Right atrium auricular region (tissue), 2 donors: ENCODE data around the gene SH2D2A. TPM values are rescaled to one million over a fixed set of nuclear protein-coding genes. Genes with fewer than 3 reads are reported as not detected.
A peak's percentile ranks its signal among the peaks of the same experiment; 100 is the strongest.

Experiments used
- DNase-seq: peaks from one replicate; pipeline ENCODE4 v3.0.0-alpha.2; 2019; ENCODE audit warnings: low spot score
- H3K27ac ChIP-seq, 2 donors: fragments of 200-600 bp; sonication (generic); 1 replicate in 1 of 2; 2 replicates in 1 of 2; pipeline ENCODE4 v1.5.1; 2016 to 2019
- H3K27me3 ChIP-seq, 2 donors: fragments of 200-600 bp; sonication (generic); one replicate each; pipeline versions ENCODE4 v1.5.1 to v1.6.0; 2017 to 2019
- H3K36me3 ChIP-seq: fragments of 200-600 bp; sonication (generic); one replicate; pipeline ENCODE4 v1.5.1; 2016
- H3K4me1 ChIP-seq, 2 donors: fragments of 200-600 bp; sonication (generic); one replicate each; pipeline versions ENCODE4 v1.5.1 to v1.6.0; 2017 to 2019
- H3K4me3 ChIP-seq, 2 donors: fragments of 200-600 bp; sonication (generic); 1 replicate in 1 of 2; 2 replicates in 1 of 2; pipeline ENCODE4 v1.5.1; 2017 to 2019; ENCODE audit warnings: mild to moderate bottlenecking in 1 of 2, moderate library complexity in 1 of 2
- H3K9me3 ChIP-seq, 2 donors: fragments of 200-600 bp; sonication (generic); one replicate each; pipeline ENCODE4 v1.5.1; 2019
- total RNA-seq, 2 donors: library from RNA; depleted of rRNA; stranded (reverse); fragments of >200 nt; gene quantifications; one replicate each; pipeline ENCODE4 v1.1.0, GENCODE V29; 2016
- TF ChIP-seq, protein P1 (sequence below), 2 donors: fragments of 200-600 bp; sonication (generic); IDR thresholded peaks; one replicate each; pipeline ENCODE4 v1.5.1; 2019; ENCODE audit warnings: antibody characterized with exemption in 2 of 2

The SH2D2A gene
- total RNA-seq, 2 donors from 2014 or later: 0.30 to 0.98 TPM

GRCh38 chr1:156839426-156840109 is 22.9 kb upstream of the SH2D2A start:
- Histone ChIP-seq H3K4me3 (no peak overlapping the region), H3K27me3 (peaks cover 0 to 5% of the 10 kb centered on the region in 2 donors), H3K27ac (no peak overlapping the region), H3K9me3 (no peaks in the 10 kb centered on the region), H3K36me3 (no peaks in the 10 kb centered on the region), H3K4me1 (peaks cover 0 to 4% of the 10 kb centered on the region in 2 donors)
- TF ChIP-seq, protein P1, sequence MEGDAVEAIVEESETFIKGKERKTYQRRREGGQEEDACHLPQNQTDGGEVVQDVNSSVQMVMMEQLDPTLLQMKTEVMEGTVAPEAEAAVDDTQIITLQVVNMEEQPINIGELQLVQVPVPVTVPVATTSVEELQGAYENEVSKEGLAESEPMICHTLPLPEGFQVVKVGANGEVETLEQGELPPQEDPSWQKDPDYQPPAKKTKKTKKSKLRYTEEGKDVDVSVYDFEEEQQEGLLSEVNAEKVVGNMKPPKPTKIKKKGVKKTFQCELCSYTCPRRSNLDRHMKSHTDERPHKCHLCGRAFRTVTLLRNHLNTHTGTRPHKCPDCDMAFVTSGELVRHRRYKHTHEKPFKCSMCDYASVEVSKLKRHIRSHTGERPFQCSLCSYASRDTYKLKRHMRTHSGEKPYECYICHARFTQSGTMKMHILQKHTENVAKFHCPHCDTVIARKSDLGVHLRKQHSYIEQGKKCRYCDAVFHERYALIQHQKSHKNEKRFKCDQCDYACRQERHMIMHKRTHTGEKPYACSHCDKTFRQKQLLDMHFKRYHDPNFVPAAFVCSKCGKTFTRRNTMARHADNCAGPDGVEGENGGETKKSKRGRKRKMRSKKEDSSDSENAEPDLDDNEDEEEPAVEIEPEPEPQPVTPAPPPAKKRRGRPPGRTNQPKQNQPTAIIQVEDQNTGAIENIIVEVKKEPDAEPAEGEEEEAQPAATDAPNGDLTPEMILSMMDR (IDR thresholded peaks at IDR 0.05): no peak
- DNase-seq: no peak

- no peaks in the 10 kb centered on the region for H3K9me3 ChIP-seq
- no peak overlapping the region for H3K27ac ChIP-seq
- H3K27me3 ChIP-seq: peaks cover 0 to 5% of the 10 kb centered on the region in 2 donors
- TF ChIP-seq, protein P1 (IDR thresholded peaks at IDR 0.05): peak; percentile 87 to 93
- no peak for DNase-seq
- H3K4me3 ChIP-seq: no peak overlapping the region
- peaks cover 0 to 4% of the 10 kb centered on the region in 2 donors for H3K4me1 ChIP-seq
- no peaks in the 10 kb centered on the region for H3K36me3 ChIP-seq
Measured at GRCh38 chr1:156838972-156839371, 22.3 kb upstream of the SH2D2A start.

- Histone ChIP-seq H3K9me3 (no peaks in the 10 kb centered on the region), H3K27ac (no peak overlapping the region), H3K27me3 (peaks cover 0 to 5% of the 10 kb centered on the region in 2 donors), H3K4me1 (peaks cover 0 to 4% of the 10 kb centered on the region in 2 donors), H3K36me3 (no peaks in the 10 kb centered on the region), H3K4me3 (no peak overlapping the region)
- no peak for DNase-seq
- TF ChIP-seq, protein P1 (IDR thresholded peaks at IDR 0.05): no peak
Measured at GRCh38 chr1:156836892-156837291, 20.2 kb upstream of the SH2D2A start.

- H3K4me1 ChIP-seq: peaks cover 0 to 4% of the 10 kb centered on the region in 2 donors
- no peak overlapping the region for H3K4me3 ChIP-seq
- H3K36me3 ChIP-seq: no peaks in the 10 kb centered on the region
- peaks cover 0 to 5% of the 10 kb centered on the region in 2 donors for H3K27me3 ChIP-seq
- TF ChIP-seq, protein P1 (IDR thresholded peaks at IDR 0.05): no peak
- DNase-seq: no peak
- H3K9me3 ChIP-seq: no peaks in the 10 kb centered on the region
- no peak overlapping the region for H3K27ac ChIP-seq
Measured at GRCh38 chr1:156836041-156836654, 19.5 kb upstream of the SH2D2A start.

- peaks cover 0 to 4% of the 10 kb centered on the region in 2 donors for H3K4me1 ChIP-seq
- no peaks in the 10 kb centered on the region for H3K36me3 ChIP-seq
- no peak overlapping the region for H3K27ac ChIP-seq
- H3K27me3 ChIP-seq: no peaks in the 10 kb centered on the region
- no peak for DNase-seq
- no peak overlapping the region for H3K4me3 ChIP-seq
- TF ChIP-seq, protein P1 (IDR thresholded peaks at IDR 0.05): no peak
- H3K9me3 ChIP-seq: no peaks in the 10 kb centered on the region
Measured at GRCh38 chr1:156834322-156834721, 17.7 kb upstream of the SH2D2A start.
